ENCODE data around the gene EPHB4. TPM values are rescaled to one million over a fixed set of nuclear protein-coding genes. Genes with fewer than 3 reads are reported as not detected.

EPHB4 gene
- total and polyA plus RNA-seq, 10 of the 15 experiments (the other 5 are each of a cell fraction or from before 2014, with no cell fraction given): 0.32 to 0.85 (median 0.48) TPM; not detected in 4

DNA sequence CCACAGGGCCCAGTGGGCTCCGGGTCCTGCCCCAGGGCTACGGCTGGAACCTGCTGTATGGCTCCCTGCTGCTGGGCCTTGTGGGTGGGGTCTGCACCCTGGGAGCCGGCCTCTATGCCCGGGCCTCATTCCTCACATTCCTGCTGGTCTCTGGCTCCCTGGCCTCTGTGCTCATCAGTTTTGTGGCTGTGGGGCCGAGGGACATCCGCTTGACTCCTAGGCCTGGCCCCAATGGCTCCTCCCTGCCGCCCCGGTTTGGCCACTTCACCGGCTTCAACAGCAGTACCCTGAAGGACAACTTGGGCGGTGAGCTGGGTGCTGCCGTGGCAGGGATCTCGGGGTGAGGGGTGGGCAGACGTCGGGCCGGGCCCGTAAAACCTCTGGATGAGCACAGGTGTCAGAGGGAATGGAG is 29.6 kb upstream of the EPHB4 start:
- ATAC-seq: no peak
- 97% methylated on average over 15 of the region's 16 CpGs for WGBS (ENCODE audit: insufficient coverage, insufficient replicate concordance, low lambda C conversion rate, missing lambda C conversion rate)
- CTCF ChIA-PET: no interaction called here

More for the DNA sequence above, 29.6 kb upstream of the EPHB4 start:
- FAIRE-seq: no peak
- TF ChIP-seq, protein P1, sequence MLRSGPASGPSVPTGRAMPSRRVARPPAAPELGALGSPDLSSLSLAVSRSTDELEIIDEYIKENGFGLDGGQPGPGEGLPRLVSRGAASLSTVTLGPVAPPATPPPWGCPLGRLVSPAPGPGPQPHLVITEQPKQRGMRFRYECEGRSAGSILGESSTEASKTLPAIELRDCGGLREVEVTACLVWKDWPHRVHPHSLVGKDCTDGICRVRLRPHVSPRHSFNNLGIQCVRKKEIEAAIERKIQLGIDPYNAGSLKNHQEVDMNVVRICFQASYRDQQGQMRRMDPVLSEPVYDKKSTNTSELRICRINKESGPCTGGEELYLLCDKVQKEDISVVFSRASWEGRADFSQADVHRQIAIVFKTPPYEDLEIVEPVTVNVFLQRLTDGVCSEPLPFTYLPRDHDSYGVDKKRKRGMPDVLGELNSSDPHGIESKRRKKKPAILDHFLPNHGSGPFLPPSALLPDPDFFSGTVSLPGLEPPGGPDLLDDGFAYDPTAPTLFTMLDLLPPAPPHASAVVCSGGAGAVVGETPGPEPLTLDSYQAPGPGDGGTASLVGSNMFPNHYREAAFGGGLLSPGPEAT (IDR thresholded peaks at IDR 0.05; ENCODE audit: low read depth): no peak
- TF ChIP-seq SMAD5 (IDR thresholded peaks at IDR 0.05; ENCODE audit: low read depth) (no peak), NFYA (IDR thresholded peaks at IDR 0.05; ENCODE audit: borderline replicate concordance, low read depth, low read length) (no peak), MEF2A (IDR thresholded peaks at IDR 0.05; ENCODE audit: insufficient read depth, low read depth, low read length) (no peak), MTA3 (IDR thresholded peaks at IDR 0.05; ENCODE audit: borderline replicate concordance, low read length) (no peak), NFIC (IDR thresholded peaks at IDR 0.05; ENCODE audit: low read depth, low read length) (no peak), SREBF2 (IDR thresholded peaks at IDR 0.05; ENCODE audit: low read length) (no peak), RELA (IDR thresholded peaks at IDR 0.05; ENCODE audit: borderline replicate concordance, partially characterized antibody) (no peak), EGR1 (IDR thresholded peaks at IDR 0.05; ENCODE audit: borderline replicate concordance in 1 of 2, low read depth in 2 of 2, low read length in 2 of 2) (no peak), TBL1XR1 (IDR thresholded peaks at IDR 0.05; ENCODE audit: low read depth, low read length) (no peak), SRF (IDR thresholded peaks at IDR 0.05; ENCODE audit: low read depth in 2 of 2, low read length in 2 of 2) (no peak)
- TF ChIP-seq, protein P2, sequence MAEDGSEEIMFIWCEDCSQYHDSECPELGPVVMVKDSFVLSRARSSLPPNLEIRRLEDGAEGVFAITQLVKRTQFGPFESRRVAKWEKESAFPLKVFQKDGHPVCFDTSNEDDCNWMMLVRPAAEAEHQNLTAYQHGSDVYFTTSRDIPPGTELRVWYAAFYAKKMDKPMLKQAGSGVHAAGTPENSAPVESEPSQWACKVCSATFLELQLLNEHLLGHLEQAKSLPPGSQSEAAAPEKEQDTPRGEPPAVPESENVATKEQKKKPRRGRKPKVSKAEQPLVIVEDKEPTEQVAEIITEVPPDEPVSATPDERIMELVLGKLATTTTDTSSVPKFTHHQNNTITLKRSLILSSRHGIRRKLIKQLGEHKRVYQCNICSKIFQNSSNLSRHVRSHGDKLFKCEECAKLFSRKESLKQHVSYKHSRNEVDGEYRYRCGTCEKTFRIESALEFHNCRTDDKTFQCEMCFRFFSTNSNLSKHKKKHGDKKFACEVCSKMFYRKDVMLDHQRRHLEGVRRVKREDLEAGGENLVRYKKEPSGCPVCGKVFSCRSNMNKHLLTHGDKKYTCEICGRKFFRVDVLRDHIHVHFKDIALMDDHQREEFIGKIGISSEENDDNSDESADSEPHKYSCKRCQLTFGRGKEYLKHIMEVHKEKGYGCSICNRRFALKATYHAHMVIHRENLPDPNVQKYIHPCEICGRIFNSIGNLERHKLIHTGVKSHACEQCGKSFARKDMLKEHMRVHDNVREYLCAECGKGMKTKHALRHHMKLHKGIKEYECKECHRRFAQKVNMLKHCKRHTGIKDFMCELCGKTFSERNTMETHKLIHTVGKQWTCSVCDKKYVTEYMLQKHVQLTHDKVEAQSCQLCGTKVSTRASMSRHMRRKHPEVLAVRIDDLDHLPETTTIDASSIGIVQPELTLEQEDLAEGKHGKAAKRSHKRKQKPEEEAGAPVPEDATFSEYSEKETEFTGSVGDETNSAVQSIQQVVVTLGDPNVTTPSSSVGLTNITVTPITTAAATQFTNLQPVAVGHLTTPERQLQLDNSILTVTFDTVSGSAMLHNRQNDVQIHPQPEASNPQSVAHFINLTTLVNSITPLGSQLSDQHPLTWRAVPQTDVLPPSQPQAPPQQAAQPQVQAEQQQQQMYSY (CRISPR knock-in tag; IDR thresholded peaks at IDR 0.05): no peak
- TF ChIP-seq, protein P3, sequence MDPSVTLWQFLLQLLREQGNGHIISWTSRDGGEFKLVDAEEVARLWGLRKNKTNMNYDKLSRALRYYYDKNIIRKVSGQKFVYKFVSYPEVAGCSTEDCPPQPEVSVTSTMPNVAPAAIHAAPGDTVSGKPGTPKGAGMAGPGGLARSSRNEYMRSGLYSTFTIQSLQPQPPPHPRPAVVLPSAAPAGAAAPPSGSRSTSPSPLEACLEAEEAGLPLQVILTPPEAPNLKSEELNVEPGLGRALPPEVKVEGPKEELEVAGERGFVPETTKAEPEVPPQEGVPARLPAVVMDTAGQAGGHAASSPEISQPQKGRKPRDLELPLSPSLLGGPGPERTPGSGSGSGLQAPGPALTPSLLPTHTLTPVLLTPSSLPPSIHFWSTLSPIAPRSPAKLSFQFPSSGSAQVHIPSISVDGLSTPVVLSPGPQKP (IDR thresholded peaks at IDR 0.05; ENCODE audit: low read depth, low read length): no peak
- TF ChIP-seq, protein P4, sequence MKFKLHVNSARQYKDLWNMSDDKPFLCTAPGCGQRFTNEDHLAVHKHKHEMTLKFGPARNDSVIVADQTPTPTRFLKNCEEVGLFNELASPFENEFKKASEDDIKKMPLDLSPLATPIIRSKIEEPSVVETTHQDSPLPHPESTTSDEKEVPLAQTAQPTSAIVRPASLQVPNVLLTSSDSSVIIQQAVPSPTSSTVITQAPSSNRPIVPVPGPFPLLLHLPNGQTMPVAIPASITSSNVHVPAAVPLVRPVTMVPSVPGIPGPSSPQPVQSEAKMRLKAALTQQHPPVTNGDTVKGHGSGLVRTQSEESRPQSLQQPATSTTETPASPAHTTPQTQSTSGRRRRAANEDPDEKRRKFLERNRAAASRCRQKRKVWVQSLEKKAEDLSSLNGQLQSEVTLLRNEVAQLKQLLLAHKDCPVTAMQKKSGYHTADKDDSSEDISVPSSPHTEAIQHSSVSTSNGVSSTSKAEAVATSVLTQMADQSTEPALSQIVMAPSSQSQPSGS (IDR thresholded peaks at IDR 0.05; ENCODE audit: low read length): no peak
- Histone ChIP-seq H3K4me2 (ENCODE audit: control insufficient read depth, insufficient read depth) (no peak overlapping the region), H3K9me3 (replicated peaks; ENCODE audit: control insufficient read depth, insufficient read depth, low read length) (no peaks in the 10 kb centered on the region), H4K20me1 (ENCODE audit: control insufficient read depth, insufficient read depth) (no peaks in the 10 kb centered on the region), H3K27me3 (replicated peaks in 1 of 2; ENCODE audit: control insufficient read depth in 2 of 2, insufficient read depth in 2 of 2, low read length in 1 of 2) (no peaks in the 10 kb centered on the region), H3K36me3 (ENCODE audit: control insufficient read depth in 2 of 2, insufficient read depth in 2 of 2, low read length in 1 of 2) (peaks cover 4 to 8% of the 10 kb centered on the region in 2 experiments; a peak in 3 of 4 replicates), H3K4me3 (no peak overlapping the region), H3K4me1 (ENCODE audit: control insufficient read depth, insufficient read depth, low read length) (peaks cover under 1% of the 10 kb centered on the region; the same call in 1 of the 2 replicates), H3K79me2 (ENCODE audit: control insufficient read depth, insufficient read depth, low read length) (peaks cover 10% of the 10 kb centered on the region), H3K27ac (ENCODE audit: control insufficient read depth, insufficient read depth) (no peak overlapping the region), H2AFZ (ENCODE audit: control insufficient read depth, low read depth, low read length) (no peak overlapping the region), H3K9ac (ENCODE audit: control insufficient read depth, insufficient read depth, low read length) (no peak overlapping the region)
- ChIA-PET POLR2A (no interaction called here), SMC1A (ENCODE audit: uncharacterized antibody, unreplicated experiment) (no interaction called here), RAD21 (ENCODE audit: unreplicated experiment) (no interaction called here)
- in situ Hi-C loops (cut with MboI) (loop anchor here (10.0 kb wide), 2 partner anchors 152 to 382 kb away; partner anchors contain the start of genes POP7 and TSC22D4), intact Hi-C loops (cut with micrococcal nuclease; ENCODE audit: unreplicated experiment) (no loop called here)
- no peak for DNase-seq (ENCODE audit: low read depth, low spot score)
- BruUV-seq (replicated peaks): no TSS peak
